ENCODE data around the gene FDXR.
"Not testable (repeated sequence)": the region's sequence is repeated elsewhere in the genome, so short reads cannot be mapped to it uniquely, and the experiment has no call there.

Gene FDXR, protein sequence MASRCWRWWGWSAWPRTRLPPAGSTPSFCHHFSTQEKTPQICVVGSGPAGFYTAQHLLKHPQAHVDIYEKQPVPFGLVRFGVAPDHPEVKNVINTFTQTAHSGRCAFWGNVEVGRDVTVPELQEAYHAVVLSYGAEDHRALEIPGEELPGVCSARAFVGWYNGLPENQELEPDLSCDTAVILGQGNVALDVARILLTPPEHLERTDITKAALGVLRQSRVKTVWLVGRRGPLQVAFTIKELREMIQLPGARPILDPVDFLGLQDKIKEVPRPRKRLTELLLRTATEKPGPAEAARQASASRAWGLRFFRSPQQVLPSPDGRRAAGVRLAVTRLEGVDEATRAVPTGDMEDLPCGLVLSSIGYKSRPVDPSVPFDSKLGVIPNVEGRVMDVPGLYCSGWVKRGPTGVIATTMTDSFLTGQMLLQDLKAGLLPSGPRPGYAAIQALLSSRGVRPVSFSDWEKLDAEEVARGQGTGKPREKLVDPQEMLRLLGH

DNA sequence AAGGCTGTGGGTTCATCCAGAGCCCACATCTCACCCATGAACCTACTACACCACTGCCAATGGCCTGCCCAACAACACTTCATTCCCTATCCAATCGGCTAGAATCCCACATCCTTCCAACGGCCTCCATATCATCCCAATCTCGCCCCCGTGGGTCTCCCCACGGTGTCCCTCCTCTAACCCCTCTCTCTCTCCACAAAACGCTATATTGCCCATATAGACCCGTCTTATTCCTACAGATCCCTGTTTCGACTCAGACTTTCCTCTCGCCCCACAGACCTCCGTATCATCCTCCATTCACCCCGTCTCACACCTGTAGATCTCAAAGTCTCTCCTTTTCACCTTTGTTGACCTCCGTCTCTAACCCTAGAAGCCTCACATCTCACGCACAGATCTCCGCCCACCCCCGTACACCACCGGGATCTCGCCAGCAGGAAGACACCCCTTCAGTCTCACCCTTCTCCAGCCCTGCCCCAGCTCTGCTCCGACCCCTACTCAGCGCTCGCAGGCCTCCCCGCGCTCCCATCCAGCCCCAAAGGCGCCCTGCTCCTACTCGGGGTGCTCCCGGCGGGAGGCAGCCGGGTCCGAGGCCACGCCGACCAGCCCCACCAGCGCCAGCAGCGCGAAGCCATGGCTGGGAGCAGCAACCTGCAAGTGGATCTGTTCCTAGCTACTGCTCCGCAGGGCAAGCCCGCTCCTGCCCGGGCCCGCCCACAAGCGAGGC, at the start of gene FDXR:
FDXR (minus strand) TSS at position 682 of the 724 bp plus-strand sequence; CDS start at position 632, 50 bp downstream.
- no peak for DNase-seq

DNA sequence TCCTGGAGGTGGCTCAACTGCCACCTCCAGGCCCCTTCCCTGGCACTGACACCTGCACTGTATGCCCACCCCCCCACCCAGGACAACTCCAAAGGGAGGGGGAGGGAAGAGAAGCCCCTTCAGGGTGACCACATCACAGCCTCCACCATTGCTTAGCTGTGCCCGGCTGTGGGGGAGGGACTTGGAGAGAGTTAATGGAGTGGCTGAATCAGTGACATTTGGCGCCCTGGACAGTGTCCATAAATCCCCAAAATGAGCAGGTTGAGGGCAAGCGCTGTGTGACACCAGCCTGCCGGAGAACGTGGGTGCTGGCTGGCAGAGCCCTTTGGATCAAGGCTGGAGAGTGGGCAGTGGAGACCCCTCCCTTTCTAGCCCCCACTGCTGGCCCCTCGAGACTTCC, 49.4 kb upstream of the FDXR start:
- no peak for DNase-seq

DNA sequence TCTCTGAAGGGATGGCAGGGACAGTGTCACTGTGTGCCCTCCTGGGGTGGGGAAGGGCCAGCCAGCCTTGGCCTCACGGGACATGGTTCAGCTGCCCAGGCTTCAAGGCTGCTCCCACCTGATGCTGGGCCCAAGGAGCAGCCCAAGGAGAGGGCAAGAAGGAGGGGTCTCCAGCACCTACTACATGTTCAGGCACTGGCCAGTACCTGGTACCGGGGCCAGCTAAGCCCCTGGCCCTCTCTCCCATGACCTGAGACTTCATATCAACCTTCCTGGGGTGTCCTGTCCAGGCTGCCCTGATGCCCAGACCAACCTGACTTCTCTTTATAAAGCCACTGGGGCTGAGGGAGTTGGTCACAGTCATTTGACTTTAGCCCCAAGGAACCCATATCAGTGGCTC, 49.0 kb upstream of the FDXR start:
- no peak for DNase-seq

DNA sequence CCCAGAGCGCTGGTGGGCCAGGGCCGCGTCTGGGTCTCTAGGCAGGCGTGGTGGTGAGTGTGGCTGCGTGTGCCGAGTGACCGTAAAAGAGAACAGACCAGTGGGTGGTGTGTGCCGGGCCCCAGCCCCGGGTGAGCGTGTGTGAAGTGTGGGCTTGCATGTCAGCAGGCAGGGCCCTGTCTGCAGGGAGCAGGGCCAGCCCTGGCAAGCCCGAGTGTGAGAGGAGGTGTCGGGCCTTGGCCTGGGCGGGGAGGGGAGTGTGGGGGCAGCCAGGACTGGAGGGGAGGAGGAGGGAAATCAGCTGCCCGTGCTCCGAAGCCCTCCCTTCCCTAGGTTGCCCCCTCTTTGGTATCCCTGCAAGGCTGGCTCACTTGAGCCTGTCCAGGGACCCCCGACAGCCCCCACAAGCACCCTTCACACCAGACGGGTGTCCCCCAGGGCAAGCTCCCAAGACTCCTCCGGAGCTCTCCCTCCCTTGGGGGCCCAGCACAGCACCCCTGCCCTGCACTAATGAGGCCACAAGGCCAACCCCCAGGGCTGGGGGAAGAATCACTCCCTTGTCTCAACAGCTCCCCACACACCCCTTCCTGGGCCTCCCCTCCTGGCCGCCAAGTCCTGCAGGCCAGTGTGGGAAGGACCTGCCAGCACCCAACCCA, 48.4 kb upstream of the FDXR start:
- no peak for DNase-seq

DNA sequence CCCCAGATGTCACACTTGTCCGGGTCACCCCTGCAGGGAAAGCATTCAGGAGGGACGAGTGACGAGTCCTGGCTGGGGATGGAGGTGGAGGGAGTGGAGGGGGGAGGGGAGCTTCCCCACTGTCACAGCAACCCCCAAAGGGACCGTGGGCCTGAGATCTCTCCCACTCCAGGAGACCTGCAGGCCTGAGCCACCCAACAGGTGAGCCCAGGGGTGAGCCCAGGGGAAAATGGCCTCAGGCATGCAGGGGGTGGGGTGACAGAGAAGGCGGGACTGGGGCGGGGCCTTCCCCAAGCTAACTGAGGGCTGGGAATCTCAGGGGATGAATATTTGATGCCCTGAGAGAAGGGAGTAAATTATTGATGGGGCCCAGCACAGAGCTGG, 47.8 kb upstream of the FDXR start:
- no peak for DNase-seq

DNA sequence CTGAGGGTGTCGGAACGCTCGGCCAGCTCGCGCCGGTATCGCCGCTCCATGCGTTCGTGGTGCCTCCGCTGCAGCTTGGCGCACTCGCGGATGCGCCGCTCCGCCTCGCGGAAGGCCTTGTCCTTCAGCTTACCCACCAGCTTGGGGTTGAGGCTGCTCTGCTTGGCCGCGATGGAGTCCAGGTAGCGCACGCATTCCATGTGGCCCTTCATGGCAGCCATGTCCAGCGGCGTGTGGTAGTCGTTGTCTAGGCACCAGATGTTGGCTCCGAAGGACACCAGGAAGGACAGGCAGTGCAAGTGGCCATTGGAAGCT, 47.5 kb upstream of the FDXR start:
- DNase-seq: no peak

DNA sequence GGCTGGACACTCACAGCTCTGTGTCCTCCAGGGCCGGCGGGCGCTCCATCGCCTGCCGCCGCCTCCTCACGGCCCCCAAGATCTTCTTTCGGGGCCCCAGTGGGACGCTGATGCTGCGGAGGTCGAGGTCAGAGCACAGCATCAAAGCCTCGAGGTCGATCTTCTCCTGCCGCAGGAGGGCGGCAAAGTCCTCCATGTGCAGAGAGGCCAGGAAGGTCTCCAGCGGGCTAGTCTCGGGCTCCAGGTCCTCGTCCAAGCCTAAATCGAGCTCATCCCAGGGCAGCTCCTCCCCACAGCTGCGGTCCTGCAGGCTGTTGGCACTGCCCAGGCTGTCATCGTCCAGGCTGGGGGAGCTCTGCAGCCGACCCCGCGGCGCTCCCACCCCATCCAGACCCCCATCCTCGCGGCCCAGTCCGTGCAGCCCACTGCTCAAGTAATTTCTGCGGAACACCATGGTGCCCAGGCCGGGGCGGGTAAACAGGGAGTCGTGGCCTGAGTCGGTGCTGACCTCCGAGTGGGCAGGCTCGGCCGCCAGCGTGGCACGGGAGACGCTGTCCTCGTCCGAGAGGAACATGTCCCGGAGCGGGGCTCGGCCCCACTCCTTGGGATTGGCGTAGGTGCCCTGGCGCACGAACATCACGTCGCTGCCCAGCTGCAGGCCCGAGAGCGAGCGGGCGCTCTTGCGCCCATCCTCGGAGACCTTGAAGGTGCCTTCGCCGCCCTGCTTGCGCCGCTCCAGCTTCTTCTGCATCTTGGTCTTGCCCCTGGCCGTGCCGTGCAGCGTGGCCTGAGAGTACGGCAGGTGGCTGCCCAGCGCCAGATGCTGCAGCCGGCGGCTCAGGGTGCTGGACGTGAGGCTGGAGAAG, 46.9 kb upstream of the FDXR start:
- DNase-seq: no peak

DNA sequence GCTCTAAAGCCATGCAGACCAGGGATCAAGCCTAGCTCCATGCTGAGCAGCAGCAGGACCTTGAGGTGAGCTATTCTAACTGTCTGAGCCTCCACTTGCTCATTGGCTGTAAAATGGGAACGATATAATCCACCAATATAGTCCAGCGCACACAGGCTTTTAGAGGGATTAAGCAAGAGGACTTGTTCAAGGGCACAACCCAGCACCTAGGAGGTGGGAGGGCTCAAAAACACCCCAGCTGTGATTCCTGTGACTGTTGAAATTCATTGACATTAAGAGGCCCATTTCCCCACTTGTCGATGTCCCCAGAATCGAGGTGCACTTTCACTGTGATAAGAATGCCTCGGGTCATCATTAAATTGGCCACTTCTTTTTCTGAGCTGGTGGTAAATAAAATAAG, 46.1 kb upstream of the FDXR start:
- DNase-seq: no peak

DNA sequence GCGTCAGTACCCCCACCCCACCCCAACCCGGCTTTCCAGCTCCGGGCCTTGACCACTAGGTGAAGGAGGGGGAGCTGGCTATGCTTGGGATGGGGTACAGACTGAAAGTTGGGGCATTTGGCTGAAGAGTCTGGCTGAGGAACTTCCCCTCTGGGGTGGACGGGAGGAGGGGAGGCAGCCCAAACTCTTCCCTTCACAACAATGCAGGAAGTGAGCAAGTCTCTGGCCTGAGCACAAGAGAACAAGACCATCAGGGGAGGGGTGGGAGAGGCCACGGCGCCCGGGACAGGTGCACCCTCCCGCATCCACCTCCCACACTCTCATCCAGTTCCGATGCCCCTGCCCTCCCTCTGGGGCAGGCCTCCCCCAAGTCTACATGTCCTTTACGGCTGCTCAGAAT, 44.6 kb upstream of the FDXR start:
- no peak for DNase-seq

DNA sequence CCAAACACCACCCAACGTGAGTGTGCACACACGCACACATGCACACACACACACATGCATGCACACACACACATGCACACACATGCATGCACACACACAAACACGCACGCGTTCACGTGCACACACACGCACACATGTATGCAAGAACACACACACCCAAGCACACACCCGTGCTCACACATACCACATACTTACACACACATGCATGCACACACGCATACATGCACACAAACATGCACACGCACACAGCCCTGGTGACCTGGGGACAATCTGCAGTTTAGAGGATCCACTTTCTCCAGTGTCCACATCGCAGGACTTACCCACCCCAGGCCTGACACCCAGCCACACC, 44.0 kb upstream of the FDXR start:
- DNase-seq: no peak

DNA sequence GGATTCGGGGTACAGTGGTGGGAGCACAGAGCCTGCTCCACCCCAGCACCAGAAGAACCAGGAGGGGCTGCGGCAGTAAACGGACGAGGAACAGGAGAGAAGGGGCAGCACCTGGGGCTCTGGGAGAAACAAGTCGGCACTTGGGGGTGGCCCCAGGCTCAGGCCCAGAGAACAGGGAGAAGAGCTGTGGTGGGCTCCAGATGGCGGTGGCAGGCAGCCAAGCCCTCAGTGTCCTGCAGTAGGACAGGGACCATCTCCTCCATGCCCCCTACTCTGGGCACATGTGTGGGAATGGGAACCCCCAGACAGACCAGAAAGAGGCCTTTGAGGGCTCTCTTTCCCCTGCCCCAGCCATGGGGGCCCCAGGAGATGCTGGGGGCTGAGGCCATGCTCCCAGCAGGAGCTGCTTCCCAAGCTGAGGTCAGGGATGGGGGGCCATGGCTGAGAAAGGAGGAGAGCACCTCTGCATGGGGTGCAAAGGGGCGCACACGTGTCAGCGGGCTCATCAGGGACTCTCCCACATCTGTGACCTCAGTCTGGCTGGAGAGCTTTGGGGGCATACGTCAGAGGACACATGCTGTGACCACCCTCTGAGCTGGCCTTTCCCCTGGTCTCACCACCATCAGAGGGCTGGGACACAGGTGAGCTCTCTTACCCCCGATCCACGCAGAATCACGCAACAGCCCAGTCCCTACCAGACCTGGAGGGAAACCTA, 43.5 kb upstream of the FDXR start:
- no peak for DNase-seq

DNA sequence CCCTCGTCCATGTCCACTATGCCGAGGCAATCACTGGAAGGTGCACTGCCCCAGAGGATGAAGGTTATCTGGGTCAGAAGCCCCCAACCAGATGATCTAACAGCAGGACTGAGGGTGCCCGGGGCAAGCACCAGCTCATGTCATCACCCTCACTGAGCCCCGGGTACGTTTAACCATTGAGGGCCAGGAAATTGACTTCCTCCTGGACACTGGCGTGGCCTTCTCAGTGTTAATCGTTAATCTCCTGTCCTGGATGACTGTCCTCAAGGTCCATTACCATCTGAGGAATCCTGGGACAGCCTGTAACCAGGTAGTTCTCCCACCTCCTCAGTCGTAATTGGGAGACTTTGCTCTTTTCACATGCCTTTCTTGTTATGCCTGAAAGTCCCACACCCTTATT, 38.6 kb upstream of the FDXR start:
- DNase-seq: not testable (repeated sequence)

DNA sequence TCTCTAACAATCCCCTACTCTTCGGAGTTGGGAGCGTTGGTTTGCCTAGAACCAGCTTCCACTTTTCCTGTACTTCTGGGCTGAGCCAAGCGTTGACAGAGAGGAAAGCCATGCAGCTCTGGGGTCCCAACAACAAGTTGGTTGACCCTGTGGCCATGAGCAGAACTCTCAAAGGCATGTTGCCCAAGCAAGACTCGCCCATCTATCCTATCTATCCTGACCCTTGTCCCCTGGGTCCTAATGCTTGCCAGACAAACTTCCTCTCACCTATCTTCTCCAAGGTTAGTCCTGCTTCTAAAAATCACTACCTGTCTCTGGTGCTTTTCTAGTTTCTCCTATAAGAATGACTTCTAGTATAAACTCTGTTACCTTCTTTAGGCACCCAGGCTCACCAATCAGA, 36.3 kb upstream of the FDXR start:
- not testable (repeated sequence) for DNase-seq

DNA sequence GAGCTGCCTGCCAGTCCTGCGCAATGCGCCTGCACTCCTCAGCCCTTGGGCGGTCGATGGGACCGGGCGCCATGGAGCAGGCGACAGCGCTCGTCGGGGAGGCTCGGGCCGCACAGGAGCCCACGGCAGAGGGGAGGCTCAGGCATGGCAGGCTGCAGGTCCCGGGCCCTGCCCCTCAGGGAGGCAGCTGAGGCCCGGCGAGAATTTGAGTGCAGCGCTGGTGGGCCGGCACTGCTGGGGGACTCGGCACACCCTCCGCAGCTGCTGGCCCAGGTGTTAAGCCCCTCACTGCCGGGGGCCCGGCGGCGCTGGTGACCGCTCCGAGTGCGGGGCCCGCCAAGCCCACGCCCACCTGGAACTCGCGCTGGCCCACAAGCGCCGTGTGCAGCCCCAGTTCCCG, 34.2 kb upstream of the FDXR start:
- no peak for DNase-seq

DNA sequence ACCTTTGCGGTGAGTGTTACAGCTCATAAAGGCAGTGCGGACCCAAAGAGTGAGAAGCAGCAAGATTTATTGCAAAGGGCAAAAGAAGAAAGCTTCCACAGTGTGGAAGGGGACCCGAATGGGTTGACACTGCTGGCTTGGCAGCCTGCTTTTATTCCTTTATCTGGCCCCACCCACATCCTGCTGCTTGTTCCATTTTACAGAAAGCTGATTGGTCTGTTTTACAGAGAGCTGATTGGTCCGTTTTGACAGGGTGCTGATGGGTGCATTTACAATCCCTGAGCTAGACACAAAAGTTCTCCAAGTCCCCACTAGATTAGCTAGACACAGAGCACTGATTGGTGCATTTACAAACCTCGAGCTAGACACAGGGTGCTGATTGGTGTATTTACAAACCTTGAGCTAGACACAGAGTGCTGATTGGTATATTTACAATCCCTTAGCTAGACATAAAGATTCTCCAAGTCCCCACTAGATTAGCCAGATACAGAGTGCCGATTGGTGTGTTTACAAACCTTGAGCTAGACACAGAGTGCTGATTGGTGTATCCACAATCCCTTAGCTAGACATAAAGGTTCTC, 33.5 kb upstream of the FDXR start:
- not testable (repeated sequence) for DNase-seq

DNA sequence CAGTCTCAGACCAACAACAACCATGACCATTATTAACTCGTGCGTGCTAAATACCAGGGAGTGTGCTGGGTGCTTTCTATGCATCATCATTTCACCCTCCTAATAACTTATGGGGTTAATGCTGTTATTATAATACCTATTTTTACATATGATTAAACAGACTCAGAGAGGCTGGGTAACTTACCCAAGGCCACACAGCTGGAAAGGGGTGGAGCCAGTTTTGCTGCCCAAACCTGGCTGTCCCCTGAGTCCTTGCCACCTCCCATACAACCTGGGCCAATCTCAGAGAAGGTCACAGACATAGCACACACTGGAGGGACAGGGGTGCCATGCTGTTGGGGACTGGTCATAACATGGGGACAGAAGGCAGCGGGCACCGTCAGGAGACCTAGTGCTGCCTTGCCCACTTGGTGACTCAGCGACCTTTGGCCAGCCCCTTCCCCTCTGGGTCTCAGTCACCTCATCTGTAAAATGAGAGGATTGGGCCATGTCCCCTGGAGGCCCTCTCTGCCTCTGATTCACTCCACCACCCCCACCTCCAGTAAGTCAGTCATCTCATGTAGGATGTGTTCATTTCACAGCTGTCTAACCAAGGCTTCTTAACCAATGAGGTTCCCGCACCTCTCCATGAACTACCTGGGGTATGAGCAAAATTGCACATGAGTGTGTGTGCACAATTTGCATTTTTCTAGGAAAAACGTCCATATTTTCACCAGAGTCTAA, 32.1 kb upstream of the FDXR start:
- no peak for DNase-seq

DNA sequence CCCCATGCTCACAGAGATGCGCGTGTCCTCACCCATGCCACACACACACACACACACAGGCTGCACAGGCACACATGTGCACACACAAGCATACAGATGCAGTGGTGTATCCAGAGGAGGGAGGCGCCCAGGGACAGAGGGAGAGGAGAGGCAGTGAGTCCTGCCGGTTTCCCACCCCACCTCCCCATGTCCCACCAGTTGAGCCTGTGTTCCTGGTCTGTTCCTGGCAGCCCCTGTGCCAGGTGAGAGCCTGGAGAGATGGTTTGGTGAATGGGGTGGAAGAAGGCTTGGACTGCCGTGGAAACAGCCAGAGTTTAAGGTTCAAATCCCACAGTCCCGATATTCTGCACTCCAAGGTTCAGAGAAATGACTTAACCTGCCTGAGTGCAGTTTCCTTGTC, 30.9 kb upstream of the FDXR start:
- DNase-seq: no peak

DNA sequence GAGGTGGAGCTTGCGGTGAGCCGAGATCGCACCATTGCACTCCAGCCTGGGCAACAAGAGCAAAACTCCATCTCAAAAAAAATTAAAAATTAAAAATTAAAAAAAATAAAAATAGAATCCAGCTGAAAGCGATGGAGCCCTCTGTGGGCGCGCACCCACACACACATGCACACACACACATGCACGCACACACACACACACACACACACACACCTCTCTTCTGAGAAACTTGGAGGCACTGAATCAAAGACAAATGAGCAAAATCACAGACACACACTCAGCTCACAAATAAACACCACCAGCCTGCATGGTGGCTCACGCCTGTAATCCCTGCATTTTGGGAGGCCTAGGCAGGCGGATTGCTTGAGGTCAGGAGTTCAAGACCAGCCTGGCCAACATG, 30.2 kb upstream of the FDXR start:
- DNase-seq: no peak

DNA sequence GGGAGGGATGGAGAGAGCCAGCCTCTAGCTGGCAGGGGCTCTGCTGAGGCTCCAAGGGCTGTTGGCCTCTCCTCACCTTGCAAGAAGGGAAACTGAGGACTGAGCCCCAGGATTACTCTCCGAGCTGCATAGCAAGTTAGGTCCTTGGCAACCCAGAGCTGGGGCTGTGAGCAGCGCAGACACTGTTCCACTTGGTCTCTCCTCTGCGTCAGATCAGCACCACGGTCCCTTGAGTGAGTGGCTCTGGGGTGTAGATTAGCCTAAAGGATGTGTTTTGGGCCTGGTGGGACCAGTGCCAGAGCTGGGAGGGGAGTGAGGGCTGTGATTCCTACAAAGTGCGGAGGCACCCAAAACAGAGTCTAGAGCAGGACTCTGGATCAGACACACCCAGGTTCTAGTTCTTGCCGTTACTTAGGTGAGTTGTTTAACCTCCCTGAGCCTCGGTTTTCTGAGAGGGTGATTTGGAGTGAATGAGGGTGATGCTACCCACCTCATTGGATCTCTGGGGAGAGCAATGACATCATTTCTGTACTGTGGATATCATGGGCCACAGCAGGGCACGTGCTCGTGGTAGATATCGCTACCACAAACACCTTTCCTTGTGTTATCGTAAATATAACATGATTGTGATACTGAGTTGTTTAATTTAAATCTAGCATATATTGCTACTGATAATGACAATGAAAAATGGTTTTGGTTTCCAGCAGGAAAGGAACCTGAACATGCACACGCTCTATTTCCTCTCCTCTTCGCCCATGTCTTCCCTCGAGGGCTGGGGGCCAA, 28.8 kb upstream of the FDXR start:
- no peak for DNase-seq

DNA sequence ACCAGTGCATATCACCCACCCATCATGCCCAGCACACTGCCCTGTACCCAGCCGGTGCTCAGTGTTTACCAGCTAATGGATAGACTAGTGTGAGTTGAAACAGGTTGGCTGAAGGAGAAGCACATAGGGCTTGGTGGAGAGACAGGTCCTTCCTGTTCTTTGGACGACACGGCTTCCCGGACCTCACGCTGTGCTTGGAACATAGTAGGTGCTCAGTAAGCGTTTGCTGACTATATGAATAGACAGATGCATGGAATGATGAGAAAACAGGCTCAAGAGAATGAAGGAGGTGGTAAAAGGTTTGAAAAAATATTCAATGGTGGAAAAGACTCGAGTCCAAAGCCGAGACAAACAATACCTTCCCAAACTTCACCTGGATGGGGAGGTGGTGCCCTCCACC, 27.4 kb upstream of the FDXR start:
- DNase-seq: no peak

All from NCI-H2029 treated with DMSO at 0.1 percent for 48 hours (cell line).